ENCODE data around the gene LONRF2. TPM values are rescaled to one million over a fixed set of nuclear protein-coding genes. Genes with fewer than 3 reads are reported as not detected.

The LONRF2 gene
- total RNA-seq, 1 experiment from 2014 or later: 2.7 TPM

- no peak overlapping the region for H3K23ac ChIP-seq (ENCODE audit: insufficient read length, low read depth, low read length)
- Mint-ChIP-seq H3K4me1 (peaks cover 24 to 27% of the 10 kb centered on the region in 2 experiments), H3K4me3 (no peak overlapping the region), H3K9me3 (no peaks in the 10 kb centered on the region), H3K27me3 (ENCODE audit: low read depth) (no peaks in the 10 kb centered on the region), H3K27ac (no peak overlapping the region), H3K36me3 (ENCODE audit: insufficient read depth in 1 of 3, low read depth in 3 of 3) (no peaks in the 10 kb centered on the region)
- no peaks in the 10 kb centered on the region for H4K20me1 ChIP-seq (ENCODE audit: control insufficient read depth, insufficient read depth, insufficient read length)
- H3K27me3 ChIP-seq (ENCODE audit: insufficient read depth, low read length): no peaks in the 10 kb centered on the region
- H2AK5ac ChIP-seq (ENCODE audit: insufficient read length, low read length): no peak overlapping the region
- no peak for TF ChIP-seq CTCF (conservative IDR thresholded peaks at IDR 0.05)
- H3T11ph ChIP-seq (ENCODE audit: low read length): no peak overlapping the region
- no peak overlapping the region for H4K8ac ChIP-seq (replicated peaks; ENCODE audit: insufficient read length, low read depth, low read length)
- H3K14ac ChIP-seq (ENCODE audit: insufficient read depth, low read length): no peak overlapping the region
- no peaks in the 10 kb centered on the region for H3K9me3 ChIP-seq (ENCODE audit: control insufficient read depth, low read depth, low read length)
- peaks cover 3% of the 10 kb centered on the region for H3K23me2 ChIP-seq (ENCODE audit: insufficient read length, low read depth, low read length, poor library complexity, severe bottlenecking)
- H2BK15ac ChIP-seq (ENCODE audit: low read depth, low read length): no peak overlapping the region
- no peak overlapping the region for H2BK20ac ChIP-seq (ENCODE audit: low read depth, low read length, poor library complexity, severe bottlenecking)
- H3K4me1 ChIP-seq (ENCODE audit: insufficient read depth, low read length): peaks cover 4% of the 10 kb centered on the region; the same call in 1 of the 2 replicates
- WGBS (ENCODE audit: extremely low coverage, insufficient read length, low lambda C conversion rate): no CpG with 5 or more reads among the region's 12 CpGs
- H2BK12ac ChIP-seq (ENCODE audit: insufficient read length, low read depth, low read length): no peak overlapping the region
- no peak overlapping the region for H4K91ac ChIP-seq (ENCODE audit: insufficient read length, low read depth, low read length)
- DNase-seq: no peak
- no peak overlapping the region for H3K4ac ChIP-seq (ENCODE audit: low read depth, low read length)
- H3K9ac ChIP-seq (ENCODE audit: extremely low read depth, insufficient read length, low read length): no peak overlapping the region
- H3K79me2 ChIP-seq (ENCODE audit: insufficient read depth, low read length): no peaks in the 10 kb centered on the region
- no peaks in the 10 kb centered on the region for H3K79me1 ChIP-seq (ENCODE audit: insufficient read depth, low read depth, low read length, poor library complexity, severe bottlenecking)
- H2AFZ ChIP-seq (ENCODE audit: low read length): no peak overlapping the region
- H2BK5ac ChIP-seq (ENCODE audit: insufficient read length, low read length): no peak overlapping the region
- H4K5ac ChIP-seq (ENCODE audit: insufficient read length, low read depth, low read length): no peak overlapping the region
- H3K18ac ChIP-seq (ENCODE audit: insufficient read length, low read depth, low read length): no peak overlapping the region
- H2BK120ac ChIP-seq (ENCODE audit: low read depth, low read length, poor library complexity, severe bottlenecking): no peak overlapping the region
- no peak overlapping the region for H3K4me2 ChIP-seq (ENCODE audit: insufficient read depth, insufficient read length, low read length)
- H3K56ac ChIP-seq (ENCODE audit: insufficient read length, low read depth, low read length): no peak overlapping the region
- no peak overlapping the region for H3K27ac ChIP-seq (ENCODE audit: insufficient read length, low read depth, low read length)
Observed at GRCh38 chr2:100277540-100278207, 44.6 kb downstream of the LONRF2 start.

All from H9 (cell line).